ENCODE data around the gene TBC1D25.

The TBC1D25 gene

DNA sequence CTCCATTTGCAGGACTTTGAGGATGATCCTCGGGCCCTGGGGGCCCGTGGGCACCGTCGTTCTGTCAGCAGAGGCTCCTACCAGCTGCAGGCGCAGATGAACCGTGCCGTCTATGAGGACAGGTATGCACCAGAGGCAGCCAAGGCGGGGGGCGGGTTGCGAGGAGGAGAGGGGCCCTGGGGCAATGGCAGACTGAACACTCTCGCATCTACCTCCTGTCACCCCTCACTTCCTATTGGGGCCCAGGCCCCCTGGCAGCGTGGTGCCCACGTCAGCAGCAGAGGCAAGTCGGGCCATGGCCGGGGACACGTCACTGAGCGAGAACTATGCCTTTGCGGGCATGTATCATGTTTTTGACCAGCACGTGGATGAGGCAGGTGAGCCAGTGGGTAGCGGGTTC, 59.8 kb downstream of the TBC1D25 start:
- Histone ChIP-seq H2BK12ac (ENCODE audit: low read length) (no peak overlapping the region), H3K9ac (ENCODE audit: low read length) (no peak overlapping the region), H2AFZ (ENCODE audit: insufficient read depth, low read length, poor library complexity) (no peak overlapping the region), H3K36me3 (ENCODE audit: control insufficient read depth in 1 of 2, insufficient read depth in 2 of 2, low read length in 2 of 2) (peaks cover 37 to 46% of the 10 kb centered on the region in 2 experiments), H3K79me1 (ENCODE audit: low read length) (peaks cover 6% of the 10 kb centered on the region), H3K27me3 (ENCODE audit: insufficient read depth, low read length) (no peaks in the 10 kb centered on the region), H3K9me3 (ENCODE audit: insufficient read depth, low read depth, low read length) (no peaks in the 10 kb centered on the region), H2BK120ac (ENCODE audit: insufficient read depth, low read length, poor library complexity) (no peak overlapping the region), H3K18ac (ENCODE audit: low read length) (no peak overlapping the region), H3K4me3 (ENCODE audit: low read depth, low read length) (no peak overlapping the region), H3K4ac (ENCODE audit: low read depth, low read length) (no peak overlapping the region), H3K14ac (ENCODE audit: low read length) (no peak overlapping the region), H4K12ac (ENCODE audit: low read depth, low read length) (no peak overlapping the region), H4K8ac (ENCODE audit: low read depth, low read length) (no peak overlapping the region), H3K27ac (ENCODE audit: low read depth, low read length) (no peak overlapping the region), H2AK5ac (ENCODE audit: low read length) (no peak overlapping the region), H2BK5ac (ENCODE audit: low read depth, low read length, poor library complexity) (no peak overlapping the region), H4K91ac (ENCODE audit: low read depth, low read length) (no peak overlapping the region), H3K4me2 (ENCODE audit: low read length) (no peak overlapping the region), H3K4me1 (ENCODE audit: control insufficient read depth in 1 of 2, insufficient read depth in 2 of 2, low read length in 2 of 2) (peaks cover 4 to 5% of the 10 kb centered on the region in 2 experiments), H3K79me2 (ENCODE audit: control insufficient read depth, insufficient read depth, low read length, poor library complexity) (peaks cover 2% of the 10 kb centered on the region), H3K23ac (ENCODE audit: low read length) (no peak overlapping the region)
- no CpG with 5 or more reads among the region's 20 CpGs for WGBS (ENCODE audit: extremely low coverage, insufficient coverage, insufficient read length)
- no peak for DNase-seq

DNA sequence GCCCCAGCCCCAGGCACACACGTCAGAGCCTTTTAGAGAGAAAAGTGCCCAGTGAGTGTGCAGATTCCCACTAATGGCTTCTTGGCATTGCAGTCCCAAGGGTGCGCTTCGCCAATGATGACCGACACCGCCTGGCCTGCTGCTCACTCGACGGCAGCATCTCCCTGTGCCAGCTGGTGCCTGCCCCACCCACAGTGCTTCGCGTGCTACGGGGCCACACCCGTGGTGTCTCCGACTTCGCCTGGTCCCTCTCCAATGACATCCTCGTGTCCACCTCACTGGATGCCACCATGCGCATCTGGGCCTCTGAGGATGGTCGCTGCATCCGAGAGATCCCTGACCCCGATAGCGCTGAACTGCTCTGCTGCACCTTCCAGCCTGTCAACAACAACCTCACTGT, 60.7 kb downstream of the TBC1D25 start:
- H2AFZ ChIP-seq (ENCODE audit: insufficient read depth, low read length, poor library complexity) = no peak overlapping the region
- WGBS (ENCODE audit: extremely low coverage, insufficient coverage, insufficient read length) = no CpG with 5 or more reads among the region's 19 CpGs
- H3K9ac ChIP-seq (ENCODE audit: low read length) = no peak overlapping the region
- H2BK120ac ChIP-seq (ENCODE audit: insufficient read depth, low read length, poor library complexity) = no peak overlapping the region
- H4K12ac ChIP-seq (ENCODE audit: low read depth, low read length) = no peak overlapping the region
- H2AK5ac ChIP-seq (ENCODE audit: low read length) = no peak overlapping the region
- no peak overlapping the region for H3K23ac ChIP-seq (ENCODE audit: low read length)
- H3K36me3 ChIP-seq (ENCODE audit: control insufficient read depth in 1 of 2, insufficient read depth in 2 of 2, low read length in 2 of 2) = peaks cover 46 to 55% of the 10 kb centered on the region in 2 experiments
- DNase-seq = no peak
- no peak overlapping the region for H3K18ac ChIP-seq (ENCODE audit: low read length)
- no peak overlapping the region for H4K91ac ChIP-seq (ENCODE audit: low read depth, low read length)
- no peak overlapping the region for H4K8ac ChIP-seq (ENCODE audit: low read depth, low read length)
- H3K4me3 ChIP-seq (ENCODE audit: low read depth, low read length) = no peak overlapping the region
- H2BK5ac ChIP-seq (ENCODE audit: low read depth, low read length, poor library complexity) = no peak overlapping the region
- no peaks in the 10 kb centered on the region for H3K27me3 ChIP-seq (ENCODE audit: insufficient read depth, low read length)
- no peak overlapping the region for H3K4me2 ChIP-seq (ENCODE audit: low read length)
- H3K79me2 ChIP-seq (ENCODE audit: control insufficient read depth, insufficient read depth, low read length, poor library complexity) = peaks cover 2% of the 10 kb centered on the region
- H3K14ac ChIP-seq (ENCODE audit: low read length) = no peak overlapping the region
- H3K4me1 ChIP-seq (ENCODE audit: control insufficient read depth in 1 of 2, insufficient read depth in 2 of 2, low read length in 2 of 2) = peaks cover 4 to 5% of the 10 kb centered on the region in 2 experiments
- H2BK12ac ChIP-seq (ENCODE audit: low read length) = no peak overlapping the region
- peaks cover 6% of the 10 kb centered on the region for H3K79me1 ChIP-seq (ENCODE audit: low read length)
- H3K9me3 ChIP-seq (ENCODE audit: insufficient read depth, low read depth, low read length) = no peaks in the 10 kb centered on the region
- H3K27ac ChIP-seq (ENCODE audit: low read depth, low read length) = no peak overlapping the region
- no peak overlapping the region for H3K4ac ChIP-seq (ENCODE audit: low read depth, low read length)

DNA sequence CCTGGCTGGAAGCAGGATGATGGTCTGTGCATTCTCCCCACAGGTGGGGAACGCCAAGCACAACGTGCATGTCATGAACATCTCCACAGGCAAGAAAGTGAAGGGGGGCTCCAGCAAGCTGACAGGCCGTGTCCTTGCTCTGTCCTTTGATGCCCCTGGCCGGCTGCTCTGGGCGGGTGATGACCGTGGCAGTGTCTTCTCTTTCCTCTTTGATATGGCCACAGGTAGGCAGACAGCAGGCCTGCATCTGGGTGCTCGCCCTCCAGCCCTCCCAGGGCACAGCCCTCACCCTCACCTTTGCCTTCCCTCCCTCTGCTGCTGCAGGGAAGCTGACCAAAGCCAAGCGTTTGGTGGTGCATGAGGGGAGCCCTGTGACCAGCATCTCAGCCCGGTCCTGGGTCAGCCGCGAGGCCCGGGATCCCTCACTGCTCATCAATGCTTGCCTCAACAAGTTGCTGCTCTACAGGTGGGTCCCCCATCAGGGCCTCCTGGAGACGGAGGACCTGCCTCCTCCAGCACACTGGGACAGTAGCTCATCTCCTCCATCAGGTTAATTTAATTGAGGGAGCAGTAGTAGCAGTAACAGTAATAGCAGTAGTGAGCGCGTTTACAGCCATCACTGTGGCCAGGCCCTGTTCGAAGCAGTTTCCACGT, 62.4 kb downstream of the TBC1D25 start:
- Histone ChIP-seq H2BK12ac (ENCODE audit: low read length) (no peak overlapping the region), H3K9me3 (ENCODE audit: insufficient read depth, low read depth, low read length) (no peaks in the 10 kb centered on the region), H3K4me1 (ENCODE audit: control insufficient read depth in 1 of 2, insufficient read depth in 2 of 2, low read length in 2 of 2) (peaks cover 4 to 5% of the 10 kb centered on the region in 2 experiments), H3K4me3 (ENCODE audit: low read depth, low read length) (no peak overlapping the region), H3K9ac (ENCODE audit: low read length) (no peak overlapping the region), H3K18ac (ENCODE audit: low read length) (no peak overlapping the region), H4K91ac (ENCODE audit: low read depth, low read length) (no peak overlapping the region), H3K4me2 (ENCODE audit: low read length) (no peak overlapping the region), H3K4ac (ENCODE audit: low read depth, low read length) (no peak overlapping the region), H3K79me2 (ENCODE audit: control insufficient read depth, insufficient read depth, low read length, poor library complexity) (peaks cover 2% of the 10 kb centered on the region), H3K27ac (ENCODE audit: low read depth, low read length) (no peak overlapping the region), H2AK5ac (ENCODE audit: low read length) (no peak overlapping the region), H4K12ac (ENCODE audit: low read depth, low read length) (no peak overlapping the region), H2BK5ac (ENCODE audit: low read depth, low read length, poor library complexity) (no peak overlapping the region), H3K79me1 (ENCODE audit: low read length) (peaks cover 6% of the 10 kb centered on the region), H4K8ac (ENCODE audit: low read depth, low read length) (no peak overlapping the region), H3K36me3 (ENCODE audit: control insufficient read depth in 1 of 2, insufficient read depth in 2 of 2, low read length in 2 of 2) (peaks cover 51 to 55% of the 10 kb centered on the region in 2 experiments), H2BK120ac (ENCODE audit: insufficient read depth, low read length, poor library complexity) (no peak overlapping the region), H2AFZ (ENCODE audit: insufficient read depth, low read length, poor library complexity) (no peak overlapping the region), H3K14ac (ENCODE audit: low read length) (no peak overlapping the region), H3K27me3 (ENCODE audit: insufficient read depth, low read length) (no peaks in the 10 kb centered on the region), H3K23ac (ENCODE audit: low read length) (no peak overlapping the region)
- no peak for DNase-seq
- WGBS (ENCODE audit: extremely low coverage, insufficient coverage, insufficient read length) = no CpG with 5 or more reads among the region's 17 CpGs

DNA sequence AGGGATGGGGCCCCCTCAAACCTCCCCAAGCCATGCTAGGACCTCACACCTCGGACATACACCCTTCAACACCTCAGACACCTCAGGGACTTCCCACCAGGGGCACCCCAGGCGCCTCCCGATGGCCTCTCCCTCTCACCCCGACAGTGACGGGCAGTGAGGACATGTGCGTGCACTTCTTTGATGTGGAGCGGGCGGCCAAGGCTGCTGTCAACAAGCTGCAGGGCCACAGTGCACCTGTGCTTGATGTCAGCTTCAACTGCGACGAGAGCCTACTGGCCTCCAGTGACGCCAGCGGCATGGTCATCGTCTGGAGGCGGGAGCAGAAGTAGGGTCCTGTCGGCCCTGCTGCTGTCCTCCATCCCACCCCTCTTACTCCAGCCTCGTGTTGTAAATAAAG, 65.2 kb downstream of the TBC1D25 start:
- no peaks in the 10 kb centered on the region for H3K79me1 ChIP-seq (ENCODE audit: low read length)
- DNase-seq = no peak
- H3K4me1 ChIP-seq (ENCODE audit: control insufficient read depth in 1 of 2, insufficient read depth in 2 of 2, low read length in 2 of 2) = no peaks in the 10 kb centered on the region
- H3K18ac ChIP-seq (ENCODE audit: low read length) = no peak overlapping the region
- no peaks in the 10 kb centered on the region for H3K27me3 ChIP-seq (ENCODE audit: insufficient read depth, low read length)
- no peak overlapping the region for H3K27ac ChIP-seq (ENCODE audit: low read depth, low read length)
- H3K36me3 ChIP-seq (ENCODE audit: control insufficient read depth in 1 of 2, insufficient read depth in 2 of 2, low read length in 2 of 2) = peaks cover 39 to 42% of the 10 kb centered on the region in 2 experiments
- no peak overlapping the region for H3K14ac ChIP-seq (ENCODE audit: low read length)
- no CpG with 5 or more reads among the region's 16 CpGs for WGBS (ENCODE audit: extremely low coverage, insufficient coverage, insufficient read length)
- no peaks in the 10 kb centered on the region for H3K79me2 ChIP-seq (ENCODE audit: control insufficient read depth, insufficient read depth, low read length, poor library complexity)
- H4K8ac ChIP-seq (ENCODE audit: low read depth, low read length) = no peak overlapping the region
- H3K4ac ChIP-seq (ENCODE audit: low read depth, low read length) = no peak overlapping the region
- no peak overlapping the region for H4K91ac ChIP-seq (ENCODE audit: low read depth, low read length)
- no peak overlapping the region for H3K23ac ChIP-seq (ENCODE audit: low read length)
- no peak overlapping the region for H2BK12ac ChIP-seq (ENCODE audit: low read length)
- no peak overlapping the region for H3K9ac ChIP-seq (ENCODE audit: low read length)
- no peak overlapping the region for H2BK5ac ChIP-seq (ENCODE audit: low read depth, low read length, poor library complexity)
- no peak overlapping the region for H4K12ac ChIP-seq (ENCODE audit: low read depth, low read length)
- no peak overlapping the region for H2AFZ ChIP-seq (ENCODE audit: insufficient read depth, low read length, poor library complexity)
- no peak overlapping the region for H3K4me2 ChIP-seq (ENCODE audit: low read length)
- H2AK5ac ChIP-seq (ENCODE audit: low read length) = no peak overlapping the region
- H2BK120ac ChIP-seq (ENCODE audit: insufficient read depth, low read length, poor library complexity) = no peak overlapping the region
- no peaks in the 10 kb centered on the region for H3K9me3 ChIP-seq (ENCODE audit: insufficient read depth, low read depth, low read length)
- no peak overlapping the region for H3K4me3 ChIP-seq (ENCODE audit: low read depth, low read length)
